Right atrium auricular region (tissue), 2 donors: ENCODE results near the gene GTF2F2. TPM values are rescaled to one million over a fixed set of nuclear protein-coding genes. Genes with fewer than 3 reads are reported as not detected.

Experiments used
- DNase-seq: peaks from one replicate; pipeline ENCODE4 v3.0.0-alpha.2; 2019; ENCODE audit warnings: low spot score
- H3K27ac ChIP-seq, 2 donors: fragments of 200-600 bp; sonication (generic); 1 replicate in 1 of 2; 2 replicates in 1 of 2; pipeline ENCODE4 v1.5.1; 2016 to 2019
- H3K27me3 ChIP-seq, 2 donors: fragments of 200-600 bp; sonication (generic); one replicate each; pipeline versions ENCODE4 v1.5.1 to v1.6.0; 2017 to 2019
- H3K36me3 ChIP-seq: fragments of 200-600 bp; sonication (generic); one replicate; pipeline ENCODE4 v1.5.1; 2016
- H3K4me1 ChIP-seq, 2 donors: fragments of 200-600 bp; sonication (generic); one replicate each; pipeline versions ENCODE4 v1.5.1 to v1.6.0; 2017 to 2019
- H3K4me3 ChIP-seq, 2 donors: fragments of 200-600 bp; sonication (generic); 1 replicate in 1 of 2; 2 replicates in 1 of 2; pipeline ENCODE4 v1.5.1; 2017 to 2019; ENCODE audit warnings: mild to moderate bottlenecking in 1 of 2, moderate library complexity in 1 of 2
- H3K9me3 ChIP-seq, 2 donors: fragments of 200-600 bp; sonication (generic); one replicate each; pipeline ENCODE4 v1.5.1; 2019
- CTCF ChIP-seq, 2 donors: fragments of 200-600 bp; sonication (generic); IDR thresholded peaks; one replicate each; pipeline ENCODE4 v1.5.1; 2019; ENCODE audit warnings: antibody characterized with exemption in 2 of 2
- total RNA-seq, 2 donors: library from RNA; depleted of rRNA; stranded (reverse); fragments of >200 nt; gene quantifications; one replicate each; pipeline ENCODE4 v1.1.0, GENCODE V29; 2016

Gene GTF2F2
- total RNA-seq, 2 donors from 2014 or later = 9.4 to 23.3 TPM

DNA sequence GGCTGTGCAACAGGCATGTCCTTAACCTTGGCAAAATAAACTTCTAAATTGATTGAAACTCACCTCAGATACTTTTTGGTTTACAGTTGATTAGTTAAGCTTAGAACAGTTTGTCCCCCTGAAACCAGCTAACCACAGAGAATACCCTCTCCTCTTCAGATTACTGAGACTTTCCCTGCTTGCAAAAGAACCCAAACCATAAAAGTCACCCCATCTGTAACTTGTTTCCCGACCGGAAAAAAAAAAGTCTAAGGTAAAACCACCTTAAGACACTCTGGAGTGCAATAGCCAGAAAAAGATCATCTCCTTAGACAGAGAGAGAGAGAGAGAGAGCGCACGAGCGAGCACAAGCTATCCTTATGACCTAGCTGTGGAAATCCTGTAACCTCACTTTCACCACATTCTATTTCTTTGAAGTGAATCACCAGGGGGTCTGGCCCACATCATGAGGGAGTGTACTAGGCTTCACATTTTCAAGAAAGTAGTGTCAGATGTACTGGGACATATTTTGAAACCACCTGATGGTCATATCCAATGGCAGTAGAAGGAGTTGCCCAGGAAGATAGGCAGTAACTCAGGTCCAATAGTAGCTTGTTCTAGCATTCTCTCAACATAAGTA is 11.1 kb upstream of the GTF2F2 start:
- DNase-seq = no peak
- no peak for TF ChIP-seq CTCF (IDR thresholded peaks at IDR 0.05)
- Histone ChIP-seq H3K27me3 (no peaks in the 10 kb centered on the region), H3K9me3 (no peaks in the 10 kb centered on the region), H3K4me1 (no peaks in the 10 kb centered on the region), H3K36me3 (no peaks in the 10 kb centered on the region), H3K27ac (no peak overlapping the region), H3K4me3 (no peak overlapping the region)

DNA sequence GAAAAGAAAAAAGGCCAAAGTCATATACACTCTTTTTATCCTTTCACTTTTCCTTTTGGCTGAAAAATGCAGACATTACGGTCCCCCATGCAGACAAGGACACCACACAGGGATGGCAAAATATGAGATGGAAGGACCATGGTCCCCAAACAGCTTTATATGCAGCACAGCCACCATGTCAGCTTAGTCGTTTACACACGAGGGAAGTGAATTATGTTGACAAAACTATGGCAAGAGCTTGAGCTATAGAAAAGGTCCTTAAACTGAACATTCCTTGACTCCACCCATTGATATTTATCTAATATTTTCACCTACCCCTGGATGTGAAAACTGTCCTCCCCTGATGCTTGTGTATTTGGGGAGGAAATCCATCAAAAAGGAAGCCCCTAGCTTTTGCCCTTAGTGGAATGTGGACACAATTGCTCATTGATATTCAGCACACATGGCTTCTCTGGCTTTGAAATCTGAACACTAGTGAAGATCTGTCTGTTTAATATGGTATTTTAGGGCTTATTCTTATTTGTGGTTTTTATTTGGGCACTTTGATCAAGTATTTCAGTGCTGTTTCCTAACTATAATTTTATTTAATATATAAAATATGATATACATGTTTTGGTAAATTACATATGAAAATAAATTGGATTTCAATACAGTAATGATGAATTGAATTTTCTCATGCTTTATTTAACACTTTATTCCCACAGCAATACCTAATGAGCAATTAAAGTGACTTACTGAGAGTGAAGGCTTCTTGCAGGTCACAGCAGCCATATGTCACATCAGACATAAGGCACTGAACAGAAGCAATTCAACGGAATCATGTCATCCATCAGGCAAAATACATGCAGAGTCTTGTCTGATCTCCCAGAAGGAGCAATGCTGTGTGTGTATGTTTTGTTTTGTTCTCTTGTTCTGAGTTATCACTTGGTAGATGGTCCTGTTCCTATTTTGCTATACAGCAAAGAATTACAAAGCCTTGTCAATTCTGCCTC is 6.8 kb upstream of the GTF2F2 start:
- Histone ChIP-seq H3K36me3 (no peaks in the 10 kb centered on the region), H3K4me1 (no peaks in the 10 kb centered on the region), H3K9me3 (no peaks in the 10 kb centered on the region), H3K27me3 (no peaks in the 10 kb centered on the region), H3K4me3 (no peak overlapping the region), H3K27ac (no peak overlapping the region)
- DNase-seq = no peak
- TF ChIP-seq CTCF (IDR thresholded peaks at IDR 0.05) = no peak

DNA sequence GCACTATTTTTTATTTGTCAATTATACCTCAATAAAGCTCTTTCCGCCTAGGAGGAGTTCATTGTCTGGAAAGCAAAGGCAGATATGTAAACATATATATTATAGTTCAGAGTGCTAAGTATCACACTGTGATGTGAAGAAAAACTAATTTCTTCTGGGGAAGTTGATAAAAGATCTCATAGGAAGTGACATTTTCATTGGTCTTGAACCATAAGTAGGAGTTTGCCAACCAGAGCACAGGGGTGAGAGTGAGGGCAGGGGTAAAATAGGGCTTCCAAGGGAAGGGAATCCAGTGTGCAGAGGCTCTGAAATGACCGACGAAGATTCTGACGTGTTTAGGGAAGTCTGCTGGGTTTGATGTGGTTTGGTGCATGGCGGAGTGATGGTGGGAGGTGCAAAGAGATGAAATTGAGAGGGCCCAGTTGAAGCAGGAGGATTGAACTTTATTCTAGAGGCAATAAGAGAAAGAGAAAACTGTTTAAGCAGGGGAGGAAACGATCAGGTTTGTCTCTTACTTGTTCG is 780 bp upstream of the GTF2F2 start:
- Histone ChIP-seq H3K4me1 (peaks cover 0 to 25% of the 10 kb centered on the region in 2 donors), H3K36me3 (no peaks in the 10 kb centered on the region), H3K4me3 (peak overlapping the region; percentile 72 to 93), H3K9me3 (no peaks in the 10 kb centered on the region), H3K27me3 (no peaks in the 10 kb centered on the region), H3K27ac (peak overlapping the region; percentile 81 to 92)
- TF ChIP-seq CTCF (IDR thresholded peaks at IDR 0.05) = no peak
- DNase-seq = no peak

DNA sequence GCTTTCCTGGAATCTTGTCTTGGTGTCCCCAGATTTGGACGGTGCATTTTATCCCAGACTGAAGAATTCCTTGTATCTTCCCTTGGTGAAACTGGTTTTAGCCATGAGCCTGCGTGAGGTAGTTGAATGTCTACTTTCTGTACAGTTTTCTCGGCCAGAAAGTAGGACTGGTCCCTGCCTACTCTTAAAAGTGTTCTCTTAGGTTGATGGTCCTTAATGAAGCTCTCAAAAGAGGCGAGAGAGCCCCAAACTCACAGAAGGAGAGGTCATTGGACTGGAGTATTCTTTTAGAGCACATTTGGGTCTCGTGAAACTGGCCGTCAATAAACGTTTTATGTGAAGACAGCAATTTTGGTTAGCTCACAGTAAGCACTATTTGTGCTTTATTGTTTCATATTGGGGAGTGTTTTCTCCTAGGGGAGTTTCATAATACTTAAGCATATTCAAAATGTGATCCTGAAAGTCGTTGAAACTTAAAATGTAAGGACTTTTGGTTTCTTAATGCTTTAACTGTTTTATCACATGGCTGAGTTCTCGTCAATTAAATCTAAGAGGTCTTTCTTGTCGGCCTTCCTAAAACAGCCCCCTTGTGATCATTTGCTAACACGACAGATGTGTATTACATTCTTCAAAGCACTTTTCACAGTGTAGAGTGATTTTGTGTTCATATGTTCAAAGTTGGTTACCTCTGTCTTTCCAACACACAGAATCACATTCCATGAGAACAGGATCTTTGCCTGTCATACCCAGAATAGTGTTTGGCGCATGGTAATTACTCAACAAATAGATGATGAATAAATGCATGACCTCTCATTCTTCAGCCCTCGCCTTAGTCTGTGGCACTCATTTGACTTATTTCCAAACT is 889 bp downstream of the GTF2F2 start:
- no peak for DNase-seq
- no peak for TF ChIP-seq CTCF (IDR thresholded peaks at IDR 0.05)
- H3K4me1 ChIP-seq = peaks cover 0 to 25% of the 10 kb centered on the region in 2 donors
- H3K4me3 ChIP-seq = peak overlapping the region; percentile 72 to 93
- no peaks in the 10 kb centered on the region for H3K9me3 ChIP-seq
- H3K27ac ChIP-seq = peak overlapping the region; percentile 81 to 92
- no peaks in the 10 kb centered on the region for H3K27me3 ChIP-seq
- H3K36me3 ChIP-seq = no peaks in the 10 kb centered on the region

GRCh38 chr13:45122941-45123340 is 2.6 kb downstream of the GTF2F2 start:
- H3K9me3 ChIP-seq = no peaks in the 10 kb centered on the region
- H3K4me1 ChIP-seq = peaks cover 0 to 25% of the 10 kb centered on the region in 2 donors
- no peak for DNase-seq
- H3K4me3 ChIP-seq = no peak overlapping the region
- TF ChIP-seq CTCF (IDR thresholded peaks at IDR 0.05) = no peak
- no peaks in the 10 kb centered on the region for H3K36me3 ChIP-seq
- H3K27me3 ChIP-seq = no peaks in the 10 kb centered on the region
- no peak overlapping the region for H3K27ac ChIP-seq
